K562 (cell line): ENCODE measurements around the gene GPC3. TPM values are rescaled to one million over a fixed set of nuclear protein-coding genes. Genes with fewer than 3 reads are reported as not detected.

ENCODE experiments used
- ATAC-seq: fragments of 200-7000 bp; cut with Tn5 transposase; 3 replicates; pipeline ENCODE4 v1.9.1; 2020; ENCODE audit warnings: moderate library complexity
- BruUV-seq: library from RNA; stranded (reverse); fragments of 400-500 nt; replicated peaks from 2 replicates; lab custom pipeline; 2021; lab: Mats Ljungman, UMichigan
- CTCF ChIA-PET: fragments of 300-600 bp; formaldehyde crosslinking; extraction: SDS; loops from one replicate; lab custom pipeline; 2021; ENCODE audit warnings: low intra/inter-chr PET ratio; lab: Yijun Ruan, JAX
- POLR2A ChIA-PET: fragments of 300-600, 350-650 bp; sonication (Branson Sonifier 250); formaldehyde crosslinking; extraction: SDS; loops from one replicate; lab custom pipeline; 2021; ENCODE audit warnings: antibody characterized with exemption, inconsistent platforms; lab: Yijun Ruan, JAX
- DNase-seq, 4 experiments: peaks; one replicate each; pipeline versions ENCODE4 v3.0.0 to v3.0.0-alpha.2; 2011 to 2018; ENCODE audit warnings: low spot score in 3 of 4, mixed read lengths in 3 of 4; ENCODE audit errors: extremely low read depth in 1 of 4
- FAIRE-seq: peaks from 2 replicates; lab custom pipeline; 2011; peaks lifted over from hg19 to GRCh38; lab: Jason Lieb, UNC
- H2AFZ ChIP-seq: 2 replicates; pipeline ENCODE4 v1.6.0; 2011; ENCODE audit warnings: low read depth, low read length, control low read depth, inconsistent platforms
- H3K27ac ChIP-seq: fragments of 200-600 bp; 3 replicates; pipeline ENCODE4 v1.8.0; 2011; ENCODE audit warnings: low read depth, mild to moderate bottlenecking, control low read depth, inconsistent platforms, low read length, moderate library complexity, mixed read lengths; ENCODE audit errors: extremely low read depth
- H3K27me3 ChIP-seq, 2 experiments: fragments of 300-600 bp in 1 of 2; 2 replicates in 1 of 2; 3 replicates in 1 of 2; pipeline versions ENCODE4 v1.6.0 to v1.8.0; 2011; ENCODE audit warnings: inconsistent platforms in 2 of 2, low read length in 2 of 2, mild to moderate bottlenecking in 1 of 2, mixed read lengths in 1 of 2, moderate library complexity in 1 of 2; ENCODE audit not compliant: control insufficient read depth in 2 of 2, insufficient read depth in 2 of 2
- H3K36me3 ChIP-seq: fragments of 300-600 bp; 3 replicates; pipeline ENCODE4 v1.8.0; 2011; ENCODE audit warnings: mild to moderate bottlenecking, low read length, inconsistent platforms; ENCODE audit not compliant: control insufficient read depth, insufficient read depth
- H3K4me1 ChIP-seq, 2 experiments: fragments of 200-600 bp in 1 of 2; replicated peaks in 1 of 2; 2 replicates in 1 of 2; 3 replicates in 1 of 2; pipeline versions ENCODE4 v1.5.1 to v1.8.0; 2011; ENCODE audit warnings: inconsistent platforms in 2 of 2, low read length in 2 of 2, mild to moderate bottlenecking in 1 of 2, mixed read lengths in 1 of 2, moderate library complexity in 1 of 2; ENCODE audit not compliant: control insufficient read depth in 2 of 2, insufficient read depth in 2 of 2
- H3K4me2 ChIP-seq: 2 replicates; pipeline ENCODE4 v1.6.1; 2011; ENCODE audit warnings: low read length, control low read depth, inconsistent platforms, mixed read lengths; ENCODE audit not compliant: insufficient read depth
- H3K4me3 ChIP-seq: fragments of 200-600 bp; sonication (generic), shearing (Covaris generic); 2 replicates; pipeline ENCODE4 v1.5.1; 2016; ENCODE audit warnings: control low read depth, inconsistent platforms
- H3K79me2 ChIP-seq: fragments of 200-600 bp; 3 replicates; pipeline ENCODE4 v1.8.0; 2011; ENCODE audit warnings: low read length, inconsistent platforms; ENCODE audit not compliant: control insufficient read depth, insufficient read depth
- H3K9ac ChIP-seq, 2 experiments: 2 replicates each; pipeline versions ENCODE4 v1.6.0 to v1.6.1; 2011; ENCODE audit warnings: low read depth in 2 of 2, low read length in 2 of 2, control low read depth in 1 of 2, inconsistent platforms in 1 of 2, mild to moderate bottlenecking in 1 of 2, mixed read lengths in 1 of 2; ENCODE audit not compliant: insufficient read depth in 1 of 2
- H3K9me1 ChIP-seq: one replicate; pipeline ENCODE4 v1.6.0; 2011; ENCODE audit warnings: inconsistent platforms, mild to moderate bottlenecking, low read length, moderate library complexity; ENCODE audit not compliant: control insufficient read depth, insufficient read depth
- H3K9me3 ChIP-seq: replicated peaks from 2 replicates; pipeline ENCODE4 v1.5.1; 2011; ENCODE audit warnings: low read depth, low read length, inconsistent platforms; ENCODE audit not compliant: control insufficient read depth, insufficient read depth
- H4K20me1 ChIP-seq: replicated peaks from 2 replicates; pipeline ENCODE4 v1.6.1; 2011; ENCODE audit warnings: low read length, inconsistent platforms, mixed read lengths; ENCODE audit not compliant: control insufficient read depth, insufficient read depth
- ARID1B ChIP-seq: fragments of 450-650 bp; IDR thresholded peaks from 2 replicates; pipeline ENCODE4 v1.6.1; 2016; ENCODE audit warnings: antibody characterized with exemption, mild to moderate bottlenecking, inconsistent platforms
- CBFA2T2 ChIP-seq: fragments of 450-650 bp; conservative IDR thresholded peaks from 2 replicates; pipeline ENCODE4 v1.6.1; 2017; ENCODE audit warnings: mild to moderate bottlenecking
- CBFA2T3 ChIP-seq: fragments of 450-650 bp; IDR thresholded peaks from 2 replicates; pipeline ENCODE4 v1.6.1; 2017
- CREB5 ChIP-seq: fragments of 250-450 bp; sonication (Bioruptor Pico); IDR thresholded peaks from 2 replicates; pipeline ENCODE4 v1.5.0; 2020; ENCODE audit warnings: mild to moderate bottlenecking
- NFIX ChIP-seq: fragments of 250-450 bp; sonication (Bioruptor Pico); IDR thresholded peaks from 2 replicates; pipeline ENCODE4 v1.4.0; 2020; ENCODE audit warnings: low read depth, mild to moderate bottlenecking, moderate library complexity
- NRF1 ChIP-seq, 2 experiments: fragments of 450-650 bp; IDR thresholded peaks in 1 of 2; conservative IDR thresholded peaks in 1 of 2; 2 replicates each; pipeline ENCODE4 v1.6.1; 2014; ENCODE audit warnings: mild to moderate bottlenecking in 2 of 2
- PHF21A ChIP-seq: fragments of 450-650 bp; IDR thresholded peaks from 2 replicates; pipeline ENCODE4 v1.6.1; 2017; ENCODE audit warnings: low read depth, borderline replicate concordance
- SNAPC5 ChIP-seq: fragments of 250-450 bp; sonication (Bioruptor Pico); IDR thresholded peaks from 2 replicates; pipeline ENCODE4 v1.8.0; 2021; ENCODE audit warnings: moderate library complexity, mild to moderate bottlenecking, inconsistent platforms
- TAL1 ChIP-seq: fragments of 450-650 bp; IDR thresholded peaks from 2 replicates; pipeline ENCODE4 v1.6.1; 2016; ENCODE audit warnings: mild to moderate bottlenecking
- TEAD4 ChIP-seq, 2 experiments: sonication (generic) in 1 of 2; formaldehyde crosslinking in 1 of 2; IDR thresholded peaks; 2 replicates each; pipeline versions ENCODE4 v1.6.1 to v1.8.0; 2012 to 2022; ENCODE audit warnings: borderline replicate concordance in 1 of 2, inconsistent platforms in 1 of 2, low read length in 1 of 2, mild to moderate bottlenecking in 1 of 2, missing genetic modification reagents in 1 of 2
- U2AF2 ChIP-seq: fragments of 200-400 bp; formaldehyde crosslinking; optimal IDR thresholded peaks from 2 replicates; pipeline ENCODE3; 2017; ENCODE audit warnings: low read depth, mild to moderate bottlenecking, low read length
- ZNF184 ChIP-seq: sonication (generic); formaldehyde crosslinking; IDR thresholded peaks from 2 replicates; pipeline ENCODE4 v1.5.0; 2020; ENCODE audit warnings: missing genetic modification reagents
- ZNF511 ChIP-seq: sonication (generic); formaldehyde crosslinking; IDR thresholded peaks from 2 replicates; pipeline ENCODE4 v1.8.0; 2022; ENCODE audit warnings: mild to moderate bottlenecking, missing genetic modification reagents
- WGBS: fragments of 100-300 bp; shearing (Covaris generic); methylation state at CpG from one replicate; pipeline ENCODE4 v1.1.6; 2016; ENCODE audit warnings: low coverage, mixed read lengths; ENCODE audit not compliant: insufficient coverage; ENCODE audit errors: missing lambda C conversion rate; 5-methylcytosine and 5-hydroxymethylcytosine counted together
- in situ Hi-C: fragments of 300-500 bp; cut with MboI; formaldehyde crosslinking; loops from 4 replicates; pipeline ENCODE4 v1.15.0; 2018; ENCODE audit warnings: inconsistent platforms, mixed read lengths
- intact Hi-C: fragments of 100-400 bp; cut with micrococcal nuclease; formaldehyde crosslinking; loops from 2 replicates; pipeline ENCODE4 v1.14.2; 2022
- polyA plus RNA-seq, 8 experiments: library from polyadenylated mRNA; depleted of rRNA in 4 of 8; stranded (reverse) in 5 of 8; unstranded in 3 of 8; fragments of >200 nt; fragmentation: Nextera tagmentation in 2 of 8; fragmentation: Illumina TruSeq in 1 of 8; extraction: Ambion mirVana in 2 of 8; extraction: Trizol in 1 of 8; gene quantifications; 2 replicates each; pipeline versions ENCODE4 v1.2.1 to v1.2.3, GENCODE V29; 2011 to 2014; ENCODE audit warnings: inconsistent platforms in 1 of 8, missing spikeins in 1 of 8
- total RNA-seq, 7 experiments: library from RNA; depleted of rRNA in 6 of 7; stranded (reverse); fragments of >200 nt in 6 of 7; fragmentation: Illumina TruSeq in 2 of 7; extraction: Trizol in 2 of 7; gene quantifications; 2 replicates each; pipeline versions ENCODE4 v1.2.1 to v1.2.3, GENCODE V29; 2011 to 2021; ENCODE audit warnings: low replicate concordance in 1 of 7

Gene GPC3
- total and polyA plus RNA-seq, 9 of the 15 experiments (the other 6 are each of a cell fraction or from before 2014, with no cell fraction given): 0.42 TPM; not detected in 8

GRCh38 chrX:133856819-133857218 is 128.6 kb downstream of the GPC3 start:
- H3K36me3 ChIP-seq: no peaks in the 10 kb centered on the region
- FAIRE-seq (no peak), ATAC-seq (no peak), DNase-seq (no peak)
- 0% methylated on average over 3 of the region's 3 CpGs for WGBS
- TF ChIP-seq NFIX (CRISPR knock-in tag): no peak
- no peak for TF ChIP-seq ZNF511 (CRISPR knock-in tag)
- no peak for TF ChIP-seq ZNF184 (CRISPR knock-in tag)
- TF ChIP-seq TAL1: peak; percentile 61
- no peak for TF ChIP-seq SNAPC5
- TF ChIP-seq TEAD4 (IDR thresholded peaks at IDR 0.05; ENCODE audit: low read length): peak; percentile 68
- no peak for TF ChIP-seq TEAD4 (CRISPR knock-in tag; IDR thresholded peaks at IDR 0.05; ENCODE audit: borderline replicate concordance)
- peak; percentile 45 for TF ChIP-seq CBFA2T3
- no peak for TF ChIP-seq PHF21A
- peak; percentile 33 for TF ChIP-seq CBFA2T2
- no peak for TF ChIP-seq U2AF2
- peak; percentile 39; the same call in 1 of the 2 replicates for TF ChIP-seq ARID1B
- no peak for TF ChIP-seq CREB5 (CRISPR knock-in tag)
- TF ChIP-seq NRF1 (conservative IDR thresholded peaks at IDR 0.05 in 1 of 2, IDR thresholded peaks at IDR 0.05 in 1 of 2): no peak
- no peaks in the 10 kb centered on the region for H3K9me3 ChIP-seq
- H2AFZ ChIP-seq: no peak overlapping the region
- no peak overlapping the region for H3K4me2 ChIP-seq
- H4K20me1 ChIP-seq: no peaks in the 10 kb centered on the region
- no peak overlapping the region for H3K9ac ChIP-seq
- no peak overlapping the region for H3K27ac ChIP-seq
- H3K27me3 ChIP-seq: no peaks in the 10 kb centered on the region
- H3K4me1 ChIP-seq: no peaks in the 10 kb centered on the region
- intact Hi-C loops (no loop called here), in situ Hi-C loops (no loop called here)
- ChIA-PET POLR2A (no interaction called here), CTCF (no interaction called here)
- BruUV-seq: no TSS peak
- H3K79me2 ChIP-seq: no peaks in the 10 kb centered on the region
- H3K4me3 ChIP-seq: no peak overlapping the region
- H3K9me1 ChIP-seq: no peaks in the 10 kb centered on the region
